H1 (cell line): ENCODE data around the gene ARHGAP26. TPM values are rescaled to one million over a fixed set of nuclear protein-coding genes. Genes with fewer than 3 reads are reported as not detected.

Source experiments
- RNF2 ChIP-seq: fragments of 200-900, 300-1000 bp; sonication (generic); IDR thresholded peaks from 2 replicates; pipeline ENCODE4 v1.7.1; 2016; ENCODE audit warnings: borderline replicate concordance, low read depth, mild to moderate bottlenecking, antibody characterized with exemption, low read length; ENCODE audit not compliant: poor library complexity, severe bottlenecking; ENCODE audit errors: missing control alignments
- polyA plus RNA-seq, 7 experiments: library from polyadenylated mRNA; depleted of rRNA in 3 of 7; stranded (reverse) in 5 of 7; unstranded in 2 of 7; fragments of >200 nt in 5 of 7; fragments of 200-250 nt in 2 of 7; gene quantifications; 1 replicate in 5 of 7; 2 replicates in 1 of 7; 4 replicates in 1 of 7; pipeline versions ENCODE4 v1.2.1 to v1.2.3, GENCODE V29; 2011 to 2013; ENCODE audit warnings: missing spikeins in 2 of 7, mixed read lengths in 2 of 7
- total RNA-seq: library from RNA; stranded (reverse); fragmentation: NEBNext Ultra II Directional; extraction: Animal tissue kit (Norgen Biotek cat#: 25700); gene quantifications from 2 replicates; pipeline ENCODE4 v1.2.1, GENCODE V29; 2021

ARHGAP26 gene
- total and polyA plus RNA-seq, 2 of the 8 experiments (the other 6 are each of a cell fraction or from before 2014, with no cell fraction given), result 7.1 to 24.8 TPM

DNA sequence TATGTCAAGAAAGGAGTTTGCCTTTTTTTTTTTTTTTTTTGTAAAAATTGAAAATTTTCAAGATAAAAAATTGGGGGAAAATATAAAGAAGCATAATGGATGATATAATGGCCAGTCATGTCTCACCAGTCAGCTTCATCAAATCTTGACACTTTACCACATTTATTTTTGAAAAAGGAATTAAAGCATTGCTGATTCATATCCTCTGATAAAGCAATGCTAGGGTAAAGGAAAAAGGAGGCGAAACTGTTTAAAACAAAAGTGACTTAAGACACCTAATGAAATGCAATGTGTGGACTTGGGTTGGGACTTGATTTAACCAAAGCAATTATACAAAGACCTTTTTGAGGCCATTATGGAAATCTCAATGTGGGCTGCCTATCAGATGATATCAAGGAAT is 208.5 kb downstream of the ARHGAP26 start (continued):
- TF ChIP-seq RNF2, result no peak
